ENCODE measurements around the gene PPARD.

Gene PPARD

GRCh38 chr6:35402856-35403191, 60.5 kb downstream of the PPARD start:
- no peak for TF ChIP-seq TAF1 (IDR thresholded peaks at IDR 0.05; ENCODE audit: borderline replicate concordance, insufficient read depth, low read length)

DNA sequence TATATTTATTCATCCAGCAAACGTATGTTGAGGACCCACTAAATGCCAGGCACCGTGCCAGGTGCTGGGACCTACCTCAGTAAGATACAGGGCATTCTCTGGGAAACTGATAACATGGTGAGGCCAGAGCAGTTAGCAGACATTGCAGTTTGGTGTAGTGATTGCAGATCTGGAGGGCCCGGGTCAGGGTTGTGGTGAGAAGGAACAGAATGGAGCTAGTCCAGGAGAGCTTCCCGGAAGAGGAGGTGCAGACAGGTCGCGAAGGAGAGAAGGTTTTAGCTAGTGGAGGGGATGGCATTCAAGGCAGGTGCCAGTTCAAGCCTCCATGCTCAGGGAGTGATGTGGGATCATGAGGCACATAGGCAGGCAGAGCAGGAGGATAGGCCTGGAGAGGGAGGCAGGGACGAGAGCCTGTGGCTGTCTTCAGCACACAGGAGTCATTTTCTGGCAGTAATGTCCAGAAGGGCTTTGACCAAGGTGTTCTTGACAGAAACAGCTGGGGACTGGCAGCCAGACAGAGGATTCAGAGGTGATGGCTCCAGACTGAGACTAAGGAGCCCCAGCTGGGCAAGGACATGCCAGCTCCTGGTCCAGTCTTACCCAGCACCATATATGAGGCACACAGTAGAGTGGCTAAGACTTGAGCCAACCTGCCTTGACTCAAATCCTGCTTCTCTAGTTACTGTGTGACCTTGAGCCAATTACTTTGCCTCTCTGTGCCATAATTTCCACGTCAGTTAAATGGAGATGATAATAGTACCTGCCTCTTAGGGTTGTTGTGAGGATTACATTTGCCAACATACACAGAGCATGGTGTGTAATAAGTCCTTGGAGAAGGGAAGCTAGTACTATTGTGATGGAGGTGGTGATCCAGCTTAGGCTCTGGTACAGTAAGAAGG, 61.4 kb downstream of the PPARD start:
- TF ChIP-seq POLR2AphosphoS5 (IDR thresholded peaks at IDR 0.05; ENCODE audit: low read depth, low read length) = no peak
- TF ChIP-seq FOXP2 (optimal IDR thresholded peaks at IDR 0.05; ENCODE audit: borderline replicate concordance, extremely low read depth, extremely low read length, insufficient read depth) = no peak
- TF ChIP-seq TAF1 (IDR thresholded peaks at IDR 0.05; ENCODE audit: borderline replicate concordance, insufficient read depth, low read length) = no peak
- no peak for TF ChIP-seq REST (IDR thresholded peaks at IDR 0.05; ENCODE audit: insufficient read depth in 1 of 2, low read depth in 2 of 2, low read length in 2 of 2)
- no peak for TF ChIP-seq SIN3A (IDR thresholded peaks at IDR 0.05; ENCODE audit: borderline replicate concordance, insufficient read depth, low read length)

DNA sequence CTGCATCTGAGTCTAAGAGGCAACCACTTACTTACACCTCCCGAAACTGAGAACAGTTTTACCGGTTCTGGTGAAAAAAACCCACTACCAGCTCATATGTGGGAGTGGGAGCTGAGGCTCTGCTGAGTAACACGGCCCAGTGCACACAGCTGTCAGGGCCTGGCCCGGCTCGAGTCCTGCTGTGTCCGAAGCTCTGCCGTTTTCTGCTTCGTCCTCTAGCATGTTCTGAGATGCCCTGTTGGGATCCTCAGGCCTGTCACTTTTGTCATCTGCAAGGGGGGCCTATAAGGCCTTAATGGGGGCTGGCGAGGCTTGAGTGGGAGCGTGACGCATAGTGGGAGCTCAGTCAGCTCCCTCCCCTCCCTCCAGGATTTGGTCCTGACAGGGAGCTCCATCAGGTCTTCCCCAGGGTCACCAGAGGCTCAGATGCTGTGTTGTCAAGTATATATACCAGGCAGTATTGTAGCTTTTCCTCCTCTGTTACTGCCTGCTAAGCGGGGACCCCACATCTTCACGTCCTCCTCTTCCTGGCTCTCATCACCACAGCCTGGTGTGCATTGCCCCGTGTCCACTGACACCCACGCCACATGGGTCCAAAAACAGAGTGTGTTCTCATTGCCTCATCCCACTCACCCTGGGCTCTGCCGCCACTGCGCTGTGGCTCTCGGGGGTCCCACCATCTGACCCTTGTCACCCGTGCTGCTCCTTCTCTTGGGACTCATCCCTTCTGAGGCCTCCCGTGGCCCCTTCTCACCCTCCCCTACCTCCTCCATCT, 64.5 kb downstream of the PPARD start:
- no peak for TF ChIP-seq SIN3A (IDR thresholded peaks at IDR 0.05; ENCODE audit: borderline replicate concordance, insufficient read depth, low read length)
- no peak for TF ChIP-seq POLR2AphosphoS5 (IDR thresholded peaks at IDR 0.05; ENCODE audit: low read depth, low read length)
- TF ChIP-seq FOXP2 (optimal IDR thresholded peaks at IDR 0.05; ENCODE audit: borderline replicate concordance, extremely low read depth, extremely low read length, insufficient read depth) = no peak
- TF ChIP-seq TAF1 (IDR thresholded peaks at IDR 0.05; ENCODE audit: borderline replicate concordance, insufficient read depth, low read length) = no peak
- TF ChIP-seq REST (IDR thresholded peaks at IDR 0.05; ENCODE audit: insufficient read depth in 1 of 2, low read depth in 2 of 2, low read length in 2 of 2) = no peak

DNA sequence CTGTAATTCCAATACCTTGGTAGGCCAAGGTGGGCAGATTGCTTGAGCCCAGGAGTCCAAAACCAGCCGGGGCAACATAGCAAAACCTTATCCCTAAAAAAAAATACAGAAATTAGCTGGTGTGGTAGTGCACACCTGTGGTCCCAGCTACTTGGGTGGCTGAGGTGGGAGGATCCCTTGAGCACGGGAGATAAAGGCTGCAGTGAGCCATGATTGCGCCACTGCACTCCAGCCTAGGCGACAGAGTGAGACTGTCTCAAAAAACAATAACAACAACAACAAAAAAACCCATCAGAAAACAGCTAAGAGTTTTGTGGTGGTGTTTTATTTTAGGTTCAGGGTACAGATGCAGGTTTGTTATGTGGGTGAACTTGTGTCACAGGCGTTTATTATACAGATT, 66.9 kb downstream of the PPARD start:
- TF ChIP-seq REST (IDR thresholded peaks at IDR 0.05; ENCODE audit: insufficient read depth in 1 of 2, low read depth in 2 of 2, low read length in 2 of 2) = no peak
- TF ChIP-seq TAF1 (IDR thresholded peaks at IDR 0.05; ENCODE audit: borderline replicate concordance, insufficient read depth, low read length) = no peak
- TF ChIP-seq SIN3A (IDR thresholded peaks at IDR 0.05; ENCODE audit: borderline replicate concordance, insufficient read depth, low read length) = no peak
- TF ChIP-seq POLR2AphosphoS5 (IDR thresholded peaks at IDR 0.05; ENCODE audit: low read depth, low read length) = no peak
- TF ChIP-seq FOXP2 (optimal IDR thresholded peaks at IDR 0.05; ENCODE audit: borderline replicate concordance, extremely low read depth, extremely low read length, insufficient read depth) = no peak

DNA sequence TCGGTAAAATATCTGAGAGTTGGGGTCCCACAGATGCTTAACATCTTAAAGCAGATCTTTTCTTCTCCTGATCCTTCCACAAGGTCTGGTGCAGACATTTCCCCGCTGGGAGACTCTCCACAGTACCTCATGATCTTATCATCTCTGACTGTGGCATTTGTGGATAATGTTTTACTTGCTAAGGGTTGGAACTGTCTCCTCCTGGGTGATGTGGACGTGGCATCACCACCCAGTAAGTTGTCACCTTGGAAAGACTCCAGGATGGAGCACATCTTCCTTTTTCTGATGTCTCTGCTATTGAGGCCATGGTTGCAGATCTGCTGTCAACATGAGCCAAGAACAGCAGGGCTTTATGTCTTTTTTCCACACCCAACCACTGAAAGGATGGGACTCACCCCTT, 67.8 kb downstream of the PPARD start:
- TF ChIP-seq TAF1 (IDR thresholded peaks at IDR 0.05; ENCODE audit: borderline replicate concordance, insufficient read depth, low read length) (no peak), SIN3A (IDR thresholded peaks at IDR 0.05; ENCODE audit: borderline replicate concordance, insufficient read depth, low read length) (no peak)

DNA sequence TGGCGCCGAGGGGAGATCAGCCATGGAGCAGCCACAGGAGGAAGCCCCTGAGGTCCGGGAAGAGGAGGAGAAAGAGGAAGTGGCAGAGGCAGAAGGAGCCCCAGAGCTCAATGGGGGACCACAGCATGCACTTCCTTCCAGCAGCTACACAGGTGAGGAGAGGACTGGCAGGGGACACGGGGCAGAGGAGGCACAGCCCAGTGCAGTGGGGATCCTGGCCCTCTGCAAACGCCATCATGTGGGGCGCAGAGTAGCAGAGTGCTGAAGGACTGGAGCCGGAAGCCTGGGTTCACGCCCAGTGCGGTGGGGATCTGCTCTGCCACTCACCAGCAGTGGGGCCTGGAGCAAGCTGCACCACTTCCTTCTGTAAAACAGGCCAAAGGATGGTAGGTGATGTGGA, 68.7 kb downstream of the PPARD start:
- TF ChIP-seq TAF1 (IDR thresholded peaks at IDR 0.05; ENCODE audit: borderline replicate concordance, insufficient read depth, low read length) = no peak

Data from PFSK-1 (cell line).